ENCODE results near the gene CCL11.

- no peak for TF ChIP-seq CTCF (IDR thresholded peaks at IDR 0.05)
- no peak for TF ChIP-seq POLR2AphosphoS5 (IDR thresholded peaks at IDR 0.05)
- no peak for TF ChIP-seq POLR2A (IDR thresholded peaks at IDR 0.05)
These were observed 32.9 kb downstream of the CCL11 start for GRCh38 chr17:34318474-34318873.
